ENCODE results near the gene COL4A2. TPM values are rescaled to one million over a fixed set of nuclear protein-coding genes. Genes with fewer than 3 reads are reported as not detected.
A peak's percentile ranks its signal among the peaks of the same experiment; 100 is the strongest.
"Not testable (repeated sequence)": the region's sequence is repeated elsewhere in the genome, so short reads cannot be mapped to it uniquely, and the experiment has no call there.

The COL4A2 gene
- total RNA-seq, 1 experiment from 2014 or later, result 6.1 TPM

DNA sequence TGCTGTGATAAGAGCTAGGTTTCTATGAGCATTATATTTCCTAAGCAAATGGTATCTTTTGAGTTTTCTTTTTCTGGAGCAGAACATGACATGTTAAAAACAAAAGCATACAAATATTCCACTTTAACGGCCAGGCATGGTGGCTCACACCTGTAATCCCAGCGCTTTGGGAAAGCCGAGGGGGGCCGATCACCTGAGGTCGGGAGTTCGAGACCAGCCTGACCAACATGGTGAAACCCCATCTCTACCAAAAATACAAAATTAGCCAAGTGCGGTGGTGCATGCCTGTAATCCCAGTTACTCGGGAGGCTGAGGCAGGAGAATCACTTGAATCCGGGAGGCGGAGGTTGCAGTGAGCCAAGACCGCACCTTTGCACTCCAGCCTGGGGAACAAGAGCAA lies 146.0 kb downstream of the COL4A2 start:
- DNase-seq (ENCODE audit: low spot score); in situ Hi-C loops (cut with HindIII; ENCODE audit: low sequenced_read_pairs): not testable (repeated sequence)

DNA sequence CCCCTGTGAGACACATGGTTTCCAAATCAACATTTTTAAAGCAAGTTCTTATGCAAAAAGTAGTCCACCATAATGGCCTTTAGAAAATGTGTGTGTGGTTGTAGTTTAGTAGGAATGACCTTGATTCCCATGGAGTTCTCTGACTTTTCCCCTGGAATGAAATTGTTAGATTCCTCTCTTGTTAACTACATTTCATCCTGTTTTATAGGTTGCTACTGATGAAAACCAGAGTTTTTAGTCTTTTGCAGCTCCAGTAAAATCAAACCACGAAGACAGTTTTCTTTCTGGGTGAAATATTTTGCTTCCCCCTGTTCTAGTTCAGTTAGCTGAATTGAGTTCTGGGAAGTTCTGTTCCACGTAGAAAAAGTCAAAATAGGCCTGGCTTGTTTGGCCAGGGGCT lies 146.7 kb downstream of the COL4A2 start:
- no peak for DNase-seq (ENCODE audit: low spot score)
- in situ Hi-C loops (cut with HindIII; ENCODE audit: low sequenced_read_pairs), result no loop called here

DNA sequence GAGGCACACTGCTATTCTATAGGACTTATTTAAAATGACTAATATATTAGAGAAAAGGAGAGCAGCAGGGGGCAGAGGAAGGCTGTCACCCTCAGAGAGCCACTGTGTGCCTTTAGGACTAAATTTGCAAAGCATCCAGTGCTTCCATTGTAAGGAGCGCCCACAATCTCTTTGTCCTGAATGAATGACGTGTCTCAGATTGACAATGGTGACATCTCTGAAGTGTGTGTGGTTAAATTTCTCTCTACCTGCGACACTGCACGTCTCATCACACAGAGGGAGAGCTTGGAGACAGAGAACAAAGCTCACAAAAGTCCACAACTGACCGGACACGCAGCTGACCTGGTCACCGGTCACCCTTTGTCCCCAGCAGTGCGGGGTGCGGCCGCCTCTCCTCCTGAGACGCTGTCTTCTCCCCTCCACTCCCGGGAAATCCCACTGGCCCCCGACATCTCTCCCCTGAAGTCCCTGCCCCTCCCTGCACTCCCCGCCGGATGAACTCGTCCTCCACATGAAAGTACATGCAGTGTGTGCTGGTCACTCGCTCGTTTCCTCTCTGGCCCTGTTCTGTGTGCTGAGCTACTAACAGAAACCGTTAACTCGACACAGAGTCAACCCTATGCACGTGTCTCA lies 147.3 kb downstream of the COL4A2 start:
- no peak for DNase-seq (ENCODE audit: low spot score)
- in situ Hi-C loops (cut with HindIII; ENCODE audit: low sequenced_read_pairs), result no loop called here

- in situ Hi-C loops (cut with HindIII; ENCODE audit: low sequenced_read_pairs), result no loop called here
Observed at GRCh38 chr13:110454956-110455355, 147.9 kb downstream of the COL4A2 start.

DNA sequence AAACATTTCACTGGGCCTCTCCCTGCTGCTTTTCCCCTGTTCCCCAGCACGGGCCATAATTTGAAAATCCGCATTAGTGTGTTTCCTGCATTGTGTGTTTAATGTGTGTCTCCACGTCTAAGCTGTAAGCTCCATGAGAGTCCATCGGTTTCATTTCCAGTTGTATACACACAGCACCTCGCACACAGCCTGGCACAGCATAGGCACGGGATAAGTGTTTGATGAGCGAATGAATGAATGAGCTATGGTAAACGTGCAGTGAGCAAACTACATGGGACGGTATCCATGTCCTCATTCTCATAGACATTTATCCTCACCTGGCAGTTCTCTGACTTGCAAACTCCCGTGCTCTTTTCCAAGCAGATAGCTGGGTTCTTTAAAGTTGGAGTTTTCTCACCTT lies 148.4 kb downstream of the COL4A2 start:
- in situ Hi-C loops (cut with HindIII; ENCODE audit: low sequenced_read_pairs), result no loop called here

More at GRCh38 chr13:110454956-110455355, 147.9 kb downstream of the COL4A2 start:
- DNase-seq (ENCODE audit: low spot score), result no peak

DNA sequence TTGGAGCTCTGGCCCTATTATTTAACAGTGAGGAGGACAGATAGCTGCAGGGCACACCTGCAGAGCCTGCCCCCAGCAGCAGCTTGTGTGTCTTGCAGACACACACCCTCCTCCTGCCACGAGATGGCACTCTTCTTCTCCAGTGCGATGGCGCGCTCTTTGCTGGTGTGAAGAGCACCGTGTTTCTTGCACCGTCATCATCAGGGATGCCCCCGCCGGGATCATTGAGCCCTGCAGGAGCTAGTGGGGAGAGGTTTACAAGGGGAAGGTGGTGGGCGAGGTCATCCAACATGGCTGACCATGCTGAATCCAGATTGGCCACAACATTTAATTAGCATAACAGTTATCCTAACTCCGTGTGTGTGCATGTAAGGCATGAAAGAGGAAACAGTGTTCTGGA lies 148.9 kb downstream of the COL4A2 start:
- in situ Hi-C loops (cut with HindIII; ENCODE audit: low sequenced_read_pairs), result no loop called here
- peak; percentile 68 for DNase-seq (ENCODE audit: low spot score)

More for the DNA sequence above, 148.4 kb downstream of the COL4A2 start:
- DNase-seq (ENCODE audit: low spot score), result no peak

DNA sequence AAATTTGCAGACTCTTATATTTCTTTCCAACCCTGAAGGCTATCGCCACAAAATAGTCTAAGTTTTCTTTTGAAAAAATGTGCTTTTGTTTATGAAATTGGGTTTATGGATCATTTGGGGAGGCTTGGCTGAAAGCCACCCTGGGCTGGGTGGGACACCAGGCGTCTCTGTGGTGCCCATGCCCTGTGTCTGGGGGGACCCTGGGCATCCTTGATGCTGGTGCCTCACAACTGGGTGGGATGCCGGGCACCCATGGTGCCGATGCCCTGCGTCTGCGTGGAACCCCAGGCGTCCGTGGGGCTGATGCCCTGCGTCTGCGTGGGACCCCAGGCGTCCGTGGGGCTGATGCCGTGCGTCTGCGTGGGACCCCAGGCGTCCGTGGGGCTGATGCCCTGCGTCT lies 149.5 kb downstream of the COL4A2 start:
- in situ Hi-C loops (cut with HindIII; ENCODE audit: low sequenced_read_pairs), result no loop called here

DNA sequence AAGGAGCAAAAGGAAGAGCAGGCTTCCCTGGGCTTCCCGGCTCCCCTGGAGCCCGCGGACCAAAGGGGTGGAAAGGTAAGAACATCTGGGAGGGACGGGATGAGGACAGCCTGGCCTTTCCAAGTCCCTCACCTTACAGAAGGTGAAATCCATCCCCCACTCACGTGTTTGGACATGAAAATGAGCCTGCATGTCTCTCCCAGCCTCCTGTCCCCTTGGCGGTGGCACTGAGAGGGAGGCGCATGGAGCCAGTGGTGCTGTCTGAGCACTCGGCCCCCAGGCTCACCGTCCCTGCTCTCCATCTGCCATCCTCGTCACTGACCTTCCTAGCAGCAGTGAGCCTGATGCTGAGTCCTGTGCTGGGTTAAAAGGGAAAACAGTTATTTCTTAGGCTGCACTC lies 150.3 kb downstream of the COL4A2 start:
- no peak for DNase-seq (ENCODE audit: low spot score)
- in situ Hi-C loops (cut with HindIII; ENCODE audit: low sequenced_read_pairs), result no loop called here

More for the DNA sequence above, 149.5 kb downstream of the COL4A2 start:
- no peak for DNase-seq (ENCODE audit: low spot score)

GRCh38 chr13:110458017-110458416 lies 150.9 kb downstream of the COL4A2 start:
- in situ Hi-C loops (cut with HindIII; ENCODE audit: low sequenced_read_pairs), result no loop called here
- no peak for DNase-seq (ENCODE audit: low spot score)

DNA sequence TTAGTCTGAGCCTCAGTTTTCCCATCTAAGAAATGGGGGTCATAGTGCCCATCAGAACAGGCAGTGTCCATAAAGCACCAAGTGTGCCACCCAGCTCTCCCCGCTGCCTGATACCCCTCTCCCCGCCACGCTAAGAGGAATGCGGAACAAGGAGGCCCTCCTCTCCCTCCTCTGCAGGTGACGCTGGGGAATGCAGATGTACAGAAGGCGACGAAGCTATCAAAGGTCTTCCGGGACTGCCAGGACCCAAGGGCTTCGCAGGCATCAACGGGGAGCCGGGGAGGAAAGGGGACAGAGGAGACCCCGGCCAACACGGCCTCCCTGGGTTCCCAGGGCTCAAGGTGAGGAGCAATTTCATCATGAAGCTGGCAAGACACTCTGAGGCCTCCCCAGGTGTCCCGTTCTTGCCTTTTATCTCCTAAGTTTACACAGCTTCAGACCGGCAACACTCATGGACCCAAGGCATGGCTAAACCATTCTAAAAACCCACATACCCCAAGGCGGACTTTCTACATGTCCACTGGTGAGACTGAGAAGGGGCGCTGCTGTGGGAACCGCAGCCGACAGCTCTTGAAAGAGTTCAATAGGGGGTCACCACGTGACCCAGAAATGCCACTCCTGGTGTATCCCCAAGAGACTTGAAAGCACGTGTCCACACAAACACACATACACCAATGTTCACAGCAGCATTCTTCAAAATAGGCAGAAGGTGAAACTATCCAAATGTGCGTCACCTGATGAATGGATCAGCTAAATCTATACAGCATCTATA lies 151.7 kb downstream of the COL4A2 start:
- DNase-seq (ENCODE audit: low spot score), result no peak
- in situ Hi-C loops (cut with HindIII; ENCODE audit: low sequenced_read_pairs), result no loop called here

GRCh38 chr13:110462091-110462490 lies 155.0 kb downstream of the COL4A2 start:
- in situ Hi-C loops (cut with HindIII; ENCODE audit: low sequenced_read_pairs), result no loop called here
- DNase-seq (ENCODE audit: low spot score), result no peak

DNA sequence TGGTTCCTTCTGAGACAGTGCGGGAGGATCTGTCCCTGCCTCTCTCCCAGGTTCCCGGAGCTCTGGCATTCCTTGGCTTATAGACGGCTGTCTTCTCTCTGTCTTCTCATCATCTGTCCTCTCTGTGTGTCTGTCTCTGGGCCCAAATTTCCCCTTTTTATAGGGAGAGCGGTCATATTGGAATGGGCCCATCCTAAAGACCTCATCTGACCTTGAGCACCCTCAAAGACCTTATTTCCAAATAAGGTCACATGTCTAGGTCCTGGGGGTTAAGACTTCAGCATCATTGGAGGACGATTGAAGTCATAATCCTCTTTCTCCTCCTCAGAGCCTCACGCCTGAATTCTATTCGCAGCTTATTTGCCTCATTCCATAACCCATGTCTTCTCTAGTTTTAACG lies 156.1 kb downstream of the COL4A2 start:
- in situ Hi-C loops (cut with HindIII; ENCODE audit: low sequenced_read_pairs), result no loop called here
- no peak for DNase-seq (ENCODE audit: low spot score)

DNA sequence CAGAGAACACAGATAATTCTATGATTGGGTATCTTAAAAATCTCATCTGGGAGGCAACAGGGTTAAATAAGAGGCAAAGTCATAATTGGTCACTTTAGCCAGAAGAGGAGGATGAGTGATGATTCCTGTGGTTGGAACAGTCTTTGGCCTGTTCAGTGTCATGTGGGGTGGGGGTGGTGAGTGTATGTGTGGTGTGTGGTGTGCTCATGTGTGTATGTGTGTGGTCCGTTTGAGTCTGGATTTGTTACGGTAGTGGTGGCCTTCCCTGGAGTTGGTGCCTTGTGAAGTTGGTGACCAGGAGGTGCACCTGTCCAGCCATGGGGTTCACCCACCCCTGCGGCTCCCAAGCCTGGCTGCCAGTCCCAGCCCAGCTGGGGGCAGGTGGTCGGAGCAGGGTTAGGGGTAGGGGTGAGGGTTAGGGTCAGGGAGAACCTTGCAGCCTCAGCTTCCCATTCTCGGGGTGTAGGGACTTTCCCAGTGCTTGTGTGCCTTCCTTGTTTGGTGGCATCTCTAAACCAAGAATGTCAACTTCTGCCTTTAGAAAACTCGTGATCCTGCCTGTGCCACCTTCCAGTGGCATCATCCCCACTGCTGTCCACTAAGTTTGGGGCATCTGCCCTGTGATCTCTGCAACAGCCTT lies 156.9 kb downstream of the COL4A2 start:
- DNase-seq (ENCODE audit: low spot score), result no peak
- in situ Hi-C loops (cut with HindIII; ENCODE audit: low sequenced_read_pairs), result no loop called here

DNA sequence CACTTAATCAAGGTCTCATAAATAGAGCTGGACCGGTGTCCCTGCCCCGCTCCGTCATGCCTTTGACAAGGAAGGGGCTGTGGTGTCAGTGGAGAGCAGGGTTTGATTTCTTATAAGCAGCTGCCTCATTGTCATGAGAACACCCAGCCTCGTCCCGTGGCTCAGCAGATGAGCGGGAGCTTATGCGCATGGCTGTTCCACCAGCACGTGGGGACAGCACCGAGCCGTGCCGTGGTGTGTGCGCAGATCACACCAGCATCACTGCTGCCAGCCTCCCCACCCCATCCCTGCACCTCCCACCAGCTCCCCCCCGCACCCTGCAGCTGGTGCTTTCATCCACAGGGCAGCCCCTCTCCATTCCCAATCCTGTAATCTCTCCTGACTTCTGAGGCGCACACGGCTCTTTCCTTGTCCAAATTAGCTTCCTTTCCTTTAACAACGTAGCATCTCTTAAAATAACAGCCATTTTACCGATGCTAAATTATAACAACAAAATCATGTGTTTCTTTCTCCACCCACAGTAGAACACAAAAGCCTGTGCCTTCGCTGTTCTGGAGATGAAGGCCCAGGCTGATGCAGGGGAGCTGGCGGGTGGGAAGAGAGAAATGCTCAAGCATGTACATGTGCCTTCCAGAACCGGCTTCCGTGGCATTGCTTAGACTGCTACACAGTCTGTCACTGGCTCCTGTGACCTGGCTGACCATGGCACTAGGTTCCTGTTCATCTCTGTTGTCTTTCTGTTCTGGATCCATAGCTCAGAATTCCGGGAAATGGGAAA lies 157.7 kb downstream of the COL4A2 start:
- in situ Hi-C loops (cut with HindIII; ENCODE audit: low sequenced_read_pairs), result no loop called here
- DNase-seq (ENCODE audit: low spot score), result no peak

DNA sequence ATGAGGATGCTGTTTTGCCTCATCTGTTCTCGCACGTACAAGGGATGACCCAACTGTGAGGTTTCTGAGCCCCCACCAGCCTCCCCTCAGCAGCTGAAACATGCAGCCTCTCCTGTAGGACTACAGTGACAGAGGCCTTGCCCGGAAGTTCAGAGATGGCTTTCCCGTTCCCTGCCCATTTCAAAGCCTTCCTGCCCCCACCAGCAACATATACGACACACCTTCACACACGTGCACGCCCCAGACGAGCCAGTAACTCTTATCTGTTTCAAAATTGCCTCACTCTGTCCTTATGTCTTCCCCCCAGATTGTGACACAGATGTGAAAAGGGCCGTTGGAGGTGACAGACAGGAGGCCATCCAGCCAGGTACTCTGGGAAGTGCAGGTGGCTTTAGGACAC lies 158.6 kb downstream of the COL4A2 start:
- in situ Hi-C loops (cut with HindIII; ENCODE audit: low sequenced_read_pairs), result no loop called here
- no peak for DNase-seq (ENCODE audit: low spot score)

GRCh38 chr13:110466266-110466915 lies 159.3 kb downstream of the COL4A2 start:
- DNase-seq (ENCODE audit: low spot score), result no peak
- in situ Hi-C loops (cut with HindIII; ENCODE audit: low sequenced_read_pairs), result no loop called here

- DNase-seq (ENCODE audit: low spot score), result no peak
- in situ Hi-C loops (cut with HindIII; ENCODE audit: low sequenced_read_pairs), result no loop called here
Observed at GRCh38 chr13:110467516-110468110, 160.5 kb downstream of the COL4A2 start.

DNA sequence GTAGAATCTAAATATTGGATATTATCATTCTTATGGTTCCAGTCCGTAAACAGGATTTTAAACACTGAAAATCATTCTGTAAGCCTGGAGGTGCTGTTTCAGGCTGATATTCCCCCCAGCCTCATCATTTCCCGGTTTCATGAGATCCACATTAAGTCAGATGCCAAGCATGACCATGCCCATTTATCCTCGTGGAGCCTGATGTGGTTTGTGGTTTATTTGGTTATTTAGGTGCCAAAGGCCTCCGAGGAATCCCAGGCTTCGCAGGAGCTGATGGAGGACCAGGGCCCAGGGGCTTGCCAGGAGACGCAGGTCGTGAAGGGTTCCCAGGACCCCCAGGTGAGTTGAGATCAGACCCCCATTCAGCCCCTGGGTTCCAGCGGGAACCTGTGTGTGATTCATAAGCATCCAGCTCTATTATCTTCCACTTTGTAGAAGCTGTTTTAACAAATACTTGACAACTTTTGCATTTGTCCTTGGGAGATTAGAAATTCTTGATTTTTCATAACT lies 162.0 kb downstream of the COL4A2 start:
- in situ Hi-C loops (cut with HindIII; ENCODE audit: low sequenced_read_pairs), result no loop called here

GRCh38 chr13:110469597-110469996 lies 162.5 kb downstream of the COL4A2 start:
- in situ Hi-C loops (cut with HindIII; ENCODE audit: low sequenced_read_pairs), result no loop called here

More for the DNA sequence above, 162.0 kb downstream of the COL4A2 start:
- DNase-seq (ENCODE audit: low spot score), result no peak

More at GRCh38 chr13:110469597-110469996, 162.5 kb downstream of the COL4A2 start:
- no peak for DNase-seq (ENCODE audit: low spot score)
